Progenitor cell of endocrine pancreas (in vitro differentiated cells): ENCODE results near the gene STAC3. TPM values are rescaled to one million over a fixed set of nuclear protein-coding genes. Genes with fewer than 3 reads are reported as not detected.

Experiments used
- DNase-seq: peaks from one replicate; pipeline ENCODE4 v3.0.0; 2021; ENCODE audit warnings: low spot score; ENCODE audit not compliant: unreplicated experiment
- H3K27ac Mint-ChIP-seq: 2 replicates; pipeline ENCODE4 v1.8.0; 2021; ENCODE audit warnings: mild to moderate bottlenecking, moderate library complexity, mixed read lengths
- H3K27me3 Mint-ChIP-seq: 2 replicates; pipeline ENCODE4 v1.8.0; 2021; ENCODE audit warnings: mixed read lengths
- H3K36me3 Mint-ChIP-seq: 2 replicates; pipeline ENCODE4 v1.8.0; 2022; ENCODE audit warnings: mixed read lengths; ENCODE audit not compliant: insufficient read depth
- H3K4me1 Mint-ChIP-seq: 2 replicates; pipeline ENCODE4 v1.8.0; 2021; ENCODE audit warnings: low read depth, mixed read lengths
- H3K4me3 Mint-ChIP-seq: 2 replicates; pipeline ENCODE4 v1.8.0; 2021; ENCODE audit warnings: low read depth, mild to moderate bottlenecking, moderate library complexity, mixed read lengths
- H3K9me3 Mint-ChIP-seq: 2 replicates; pipeline ENCODE4 v1.8.0; 2021; ENCODE audit warnings: low read depth, mixed read lengths
- CTCF ChIP-seq: fragments of 200-600 bp; sonication (generic); IDR thresholded peaks from one replicate; pipeline ENCODE4 v1.5.0; 2021; ENCODE audit warnings: antibody characterized with exemption, mild to moderate bottlenecking; ENCODE audit not compliant: unreplicated experiment
- total RNA-seq: library from RNA; stranded (reverse); gene quantifications from 2 replicates; pipeline ENCODE4 v1.2.1, GENCODE V29; 2021

Gene STAC3
- total RNA-seq, 1 donor from 2014 or later, result 6.0 TPM

DNA sequence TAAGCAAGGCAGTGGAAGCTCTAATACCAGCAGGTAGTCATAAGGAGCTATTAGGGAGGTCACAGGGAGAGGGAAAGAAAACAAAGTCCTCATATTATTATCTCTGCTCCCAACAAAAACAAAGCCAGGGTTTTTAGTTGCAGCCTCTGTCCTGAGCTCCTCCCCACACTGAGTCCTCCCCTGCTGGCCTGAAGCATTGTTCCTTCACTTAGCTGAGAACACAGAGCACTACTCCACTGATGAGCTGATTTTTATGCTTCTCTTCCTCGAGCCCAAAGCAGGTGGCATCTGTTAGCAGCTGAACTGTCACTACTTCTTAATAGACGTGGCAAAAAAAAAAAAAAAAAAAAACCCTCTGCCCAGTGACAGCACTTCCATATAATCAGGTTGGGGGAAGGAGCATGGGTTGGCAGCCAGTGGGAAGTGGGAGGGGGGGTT is 10.5 kb upstream of the STAC3 start:
- Mint-ChIP-seq H3K9me3 (no peaks in the 10 kb centered on the region), H3K4me3 (no peak overlapping the region), H3K4me1 (no peaks in the 10 kb centered on the region), H3K36me3 (peaks cover 15% of the 10 kb centered on the region), H3K27ac (no peak overlapping the region), H3K27me3 (no peaks in the 10 kb centered on the region)
- DNase-seq, result no peak
- TF ChIP-seq CTCF, result no peak

DNA sequence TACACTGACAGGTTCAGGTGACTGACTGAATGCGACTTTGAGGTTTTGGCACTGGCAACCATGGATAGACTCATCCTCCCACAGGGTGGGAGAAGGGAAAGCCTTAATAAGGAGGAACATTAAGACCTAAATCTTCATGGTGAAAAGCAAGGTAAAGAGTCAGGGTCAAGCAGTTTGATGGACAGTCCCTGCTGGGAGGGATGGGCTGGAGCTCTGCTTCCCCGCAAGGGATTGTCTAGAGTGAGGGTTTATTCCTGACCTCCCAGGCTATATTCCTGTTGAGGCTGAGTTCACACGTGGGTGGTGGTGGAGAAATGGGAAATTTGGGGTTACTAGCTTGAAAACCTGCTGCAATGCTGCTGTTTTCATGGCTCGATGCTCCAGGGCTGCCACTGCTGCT is 9.4 kb upstream of the STAC3 start:
- H3K4me3 Mint-ChIP-seq, result no peak overlapping the region
- no peaks in the 10 kb centered on the region for H3K9me3 Mint-ChIP-seq

DNA sequence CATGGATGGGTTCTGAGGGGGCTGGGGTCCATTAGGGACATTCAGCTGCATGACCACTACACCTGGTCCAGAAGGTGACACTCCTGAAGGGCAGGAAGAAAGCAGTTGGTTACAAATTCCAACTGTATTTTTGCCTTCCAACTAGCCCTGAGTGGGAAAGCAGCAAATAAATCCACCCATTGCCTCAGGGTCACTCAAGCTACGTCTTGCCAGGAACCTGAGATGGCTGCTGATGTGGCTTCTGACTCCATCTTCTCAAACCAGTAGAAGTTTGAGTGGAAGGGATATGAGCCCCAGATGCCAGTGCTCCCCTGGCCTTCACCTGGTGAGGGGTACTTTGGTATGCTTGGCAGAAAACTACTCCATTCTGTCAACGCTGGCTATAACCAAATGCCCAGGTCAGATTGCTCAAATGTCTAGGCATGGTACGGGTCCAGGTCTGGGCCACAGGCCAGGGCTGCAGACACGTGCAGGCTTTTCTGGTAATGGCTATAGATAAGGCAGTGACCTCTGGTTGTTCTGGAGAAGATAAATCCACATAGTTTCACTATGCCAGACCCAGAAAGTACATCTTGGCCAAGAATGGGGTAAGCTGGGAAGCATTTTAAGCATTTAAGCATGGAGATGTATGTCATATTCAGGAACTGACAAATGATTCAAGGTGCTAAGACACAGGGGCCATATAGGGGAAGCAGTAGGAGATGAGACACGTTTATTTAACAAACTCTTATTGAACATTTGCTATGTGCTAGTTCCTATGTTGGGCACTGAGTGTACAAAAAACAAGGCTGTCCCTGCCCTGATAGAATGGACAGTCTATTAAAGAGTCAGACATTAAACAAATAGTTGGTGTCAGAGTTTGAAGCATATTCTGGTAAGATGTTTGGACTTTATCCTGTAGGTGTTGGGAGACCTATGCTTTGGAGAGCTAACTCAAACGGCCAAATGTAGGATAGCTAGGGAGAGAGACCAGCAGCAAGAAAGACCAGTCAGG is 8.3 kb upstream of the STAC3 start:
- Mint-ChIP-seq H3K27ac (no peak overlapping the region), H3K4me3 (no peak overlapping the region), H3K36me3 (peaks cover 13% of the 10 kb centered on the region), H3K4me1 (no peaks in the 10 kb centered on the region), H3K9me3 (no peaks in the 10 kb centered on the region), H3K27me3 (no peaks in the 10 kb centered on the region)
- DNase-seq, result no peak
- no peak for TF ChIP-seq CTCF

More for the DNA sequence above, 9.4 kb upstream of the STAC3 start:
- TF ChIP-seq CTCF, result no peak
- Mint-ChIP-seq H3K27me3 (no peaks in the 10 kb centered on the region), H3K27ac (no peak overlapping the region), H3K4me1 (no peaks in the 10 kb centered on the region), H3K36me3 (peaks cover 15% of the 10 kb centered on the region)
- no peak for DNase-seq

DNA sequence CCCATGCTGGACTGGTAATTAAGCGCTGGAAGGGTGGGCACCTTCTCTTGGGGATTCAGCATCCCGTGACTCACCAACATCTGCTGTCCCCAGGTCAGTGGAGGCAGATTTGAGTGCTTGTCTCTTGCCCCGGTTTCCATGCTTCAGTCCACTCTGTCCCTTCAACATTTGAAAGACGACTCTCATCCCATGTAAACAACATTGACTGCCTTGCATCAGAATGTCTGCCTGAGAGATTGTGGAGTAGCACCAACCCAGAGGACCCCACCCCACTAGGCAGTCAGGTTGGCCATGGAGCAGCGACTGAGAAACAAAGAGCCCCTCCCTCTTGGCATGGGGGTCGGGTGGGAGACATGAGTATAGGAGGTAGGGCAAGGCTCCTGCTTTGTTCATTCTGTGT is 4.9 kb upstream of the STAC3 start:
- Mint-ChIP-seq H3K4me3 (no peak overlapping the region), H3K27me3 (no peaks in the 10 kb centered on the region), H3K27ac (no peak overlapping the region), H3K9me3 (no peaks in the 10 kb centered on the region), H3K4me1 (no peaks in the 10 kb centered on the region), H3K36me3 (peaks cover 11% of the 10 kb centered on the region)
- no peak for TF ChIP-seq CTCF
- DNase-seq, result no peak

GRCh38 chr12:57254506-57255280 is 3.7 kb upstream of the STAC3 start:
- no peaks in the 10 kb centered on the region for H3K4me1 Mint-ChIP-seq
- H3K27ac Mint-ChIP-seq, result no peak overlapping the region
- no peaks in the 10 kb centered on the region for H3K27me3 Mint-ChIP-seq
- no peaks in the 10 kb centered on the region for H3K9me3 Mint-ChIP-seq
- DNase-seq, result no peak
- TF ChIP-seq CTCF, result no peak
- no peak overlapping the region for H3K4me3 Mint-ChIP-seq
- peaks cover 8% of the 10 kb centered on the region for H3K36me3 Mint-ChIP-seq
